B cell (primary cell): ENCODE results near the gene SLC16A6.

ENCODE experiments used
- EZH2 ChIP-seq: IDR thresholded peaks from 2 replicates; pipeline ENCODE4 v1.6.1; 2012; ENCODE audit warnings: borderline replicate concordance, low read depth, mild to moderate bottlenecking, moderate library complexity, low read length; ENCODE audit not compliant: insufficient read depth, poor library complexity, severe bottlenecking
- TF ChIP-seq, protein P1 (sequence below): fragments of 200-600 bp; IDR thresholded peaks from one replicate; pipeline ENCODE4 v1.8.0; 2022; ENCODE audit warnings: antibody characterized with exemption, mild to moderate bottlenecking

DNA sequence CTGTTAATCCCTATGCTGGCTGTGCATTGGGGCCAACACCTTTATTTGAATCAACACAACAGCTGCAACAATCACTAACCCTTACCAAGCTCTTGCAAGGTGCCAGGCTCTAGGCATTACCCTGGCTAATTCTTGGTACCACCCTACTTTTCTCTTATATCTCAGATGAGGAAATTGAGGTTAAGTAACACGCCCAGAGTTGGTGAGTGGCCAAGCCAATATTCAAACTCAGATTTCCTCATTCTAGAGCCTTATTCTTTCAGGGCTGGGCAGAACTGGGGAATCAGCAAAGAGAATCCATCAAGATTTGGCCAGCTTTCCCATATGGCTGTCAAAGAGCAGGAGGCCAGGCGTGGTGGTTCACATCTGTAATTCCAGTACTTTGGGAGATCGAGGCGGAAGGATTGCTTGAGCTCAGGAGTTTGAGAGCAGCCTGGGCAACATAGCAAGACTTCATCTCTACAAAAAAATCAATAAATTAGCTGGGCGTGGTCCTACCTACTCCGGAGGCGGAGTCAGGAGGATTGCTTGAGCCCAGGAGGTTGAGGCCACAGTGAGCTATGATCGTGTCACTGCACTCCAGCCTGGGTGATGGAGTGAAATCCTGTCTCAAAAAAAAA is 24.1 kb upstream of the SLC16A6 start:
- TF ChIP-seq, protein P1, sequence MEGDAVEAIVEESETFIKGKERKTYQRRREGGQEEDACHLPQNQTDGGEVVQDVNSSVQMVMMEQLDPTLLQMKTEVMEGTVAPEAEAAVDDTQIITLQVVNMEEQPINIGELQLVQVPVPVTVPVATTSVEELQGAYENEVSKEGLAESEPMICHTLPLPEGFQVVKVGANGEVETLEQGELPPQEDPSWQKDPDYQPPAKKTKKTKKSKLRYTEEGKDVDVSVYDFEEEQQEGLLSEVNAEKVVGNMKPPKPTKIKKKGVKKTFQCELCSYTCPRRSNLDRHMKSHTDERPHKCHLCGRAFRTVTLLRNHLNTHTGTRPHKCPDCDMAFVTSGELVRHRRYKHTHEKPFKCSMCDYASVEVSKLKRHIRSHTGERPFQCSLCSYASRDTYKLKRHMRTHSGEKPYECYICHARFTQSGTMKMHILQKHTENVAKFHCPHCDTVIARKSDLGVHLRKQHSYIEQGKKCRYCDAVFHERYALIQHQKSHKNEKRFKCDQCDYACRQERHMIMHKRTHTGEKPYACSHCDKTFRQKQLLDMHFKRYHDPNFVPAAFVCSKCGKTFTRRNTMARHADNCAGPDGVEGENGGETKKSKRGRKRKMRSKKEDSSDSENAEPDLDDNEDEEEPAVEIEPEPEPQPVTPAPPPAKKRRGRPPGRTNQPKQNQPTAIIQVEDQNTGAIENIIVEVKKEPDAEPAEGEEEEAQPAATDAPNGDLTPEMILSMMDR: no peak
- no peak for TF ChIP-seq EZH2
